DND-41 (cell line): ENCODE measurements around the gene PTPRU.

Experiments used
- ATAC-seq: fragments of 200-7000 bp; cut with Tn5 transposase; 3 replicates; pipeline ENCODE4 v1.9.1; 2021; ENCODE audit warnings: low read depth; ENCODE audit not compliant: insufficient read depth
- DNase-seq: peaks from one replicate; pipeline ENCODE4 v3.0.0-alpha.2; 2020
- H2AFZ ChIP-seq: 2 replicates; pipeline ENCODE4 v1.6.0; 2012; ENCODE audit warnings: low read depth, low read length
- H3K27ac ChIP-seq: 2 replicates; pipeline ENCODE4 v1.5.1; 2012; ENCODE audit warnings: low read length, inconsistent platforms
- H3K27me3 ChIP-seq: fragments of 200-600 bp; sonication (generic); 2 replicates; pipeline ENCODE4 v1.6.0; 2012; ENCODE audit warnings: low read length, mild to moderate bottlenecking, inconsistent platforms; ENCODE audit not compliant: insufficient read depth, poor library complexity
- H3K36me3 ChIP-seq: 2 replicates; pipeline ENCODE4 v1.5.1; 2012; ENCODE audit warnings: low read length, inconsistent platforms; ENCODE audit not compliant: insufficient read depth
- H3K4me1 ChIP-seq: 2 replicates; pipeline ENCODE4 v1.5.1; 2012; ENCODE audit warnings: mild to moderate bottlenecking, low read length; ENCODE audit not compliant: insufficient read depth
- H3K4me2 ChIP-seq: 2 replicates; pipeline ENCODE4 v1.6.0; 2012; ENCODE audit warnings: mild to moderate bottlenecking, moderate library complexity, low read length, inconsistent platforms; ENCODE audit not compliant: insufficient read depth
- H3K4me3 ChIP-seq, 2 experiments: fragments of 200-600 bp in 1 of 2; shearing (Covaris generic) in 1 of 2; 2 replicates each; pipeline ENCODE4 v1.5.1; 2012 to 2016; ENCODE audit warnings: inconsistent platforms in 2 of 2, low read length in 2 of 2, mild to moderate bottlenecking in 2 of 2, low read depth in 1 of 2, moderate library complexity in 1 of 2
- H3K79me2 ChIP-seq: 2 replicates; pipeline ENCODE4 v1.6.0; 2012; ENCODE audit warnings: low read length, inconsistent platforms; ENCODE audit not compliant: insufficient read depth
- H3K9ac ChIP-seq: 2 replicates; pipeline ENCODE4 v1.6.0; 2012; ENCODE audit warnings: low read depth, mild to moderate bottlenecking, inconsistent platforms, low read length, moderate library complexity
- H3K9me3 ChIP-seq: 2 replicates; pipeline ENCODE4 v1.5.1; 2012; ENCODE audit warnings: low read length, moderate library complexity, mild to moderate bottlenecking, inconsistent platforms; ENCODE audit not compliant: insufficient read depth, severe bottlenecking
- H4K20me1 ChIP-seq: 2 replicates; pipeline ENCODE4 v1.6.0; 2012; ENCODE audit warnings: low read length; ENCODE audit not compliant: insufficient read depth
- CTCF ChIP-seq: IDR thresholded peaks from 2 replicates; pipeline ENCODE4 v1.5.1; 2012; ENCODE audit warnings: borderline replicate concordance, low read length, moderate library complexity, mild to moderate bottlenecking; ENCODE audit not compliant: poor library complexity, severe bottlenecking; ENCODE audit errors: extremely low read depth
- EZH2 ChIP-seq: IDR thresholded peaks from 3 replicates; pipeline ENCODE4 v1.6.1; 2012; ENCODE audit warnings: borderline replicate concordance, low read depth, mild to moderate bottlenecking, moderate library complexity, low read length, inconsistent platforms; ENCODE audit not compliant: severe bottlenecking

Gene PTPRU

GRCh38 chr1:29239142-29239541 lies 2.8 kb downstream of the PTPRU start:
- Histone ChIP-seq H3K27ac (no peak overlapping the region), H3K27me3 (peaks cover 23% of the 10 kb centered on the region), H3K9ac (no peak overlapping the region), H2AFZ (no peak overlapping the region), H3K79me2 (no peaks in the 10 kb centered on the region), H3K4me2 (no peak overlapping the region), H3K9me3 (no peaks in the 10 kb centered on the region), H3K4me1 (peaks cover 36% of the 10 kb centered on the region), H4K20me1 (peaks cover 6% of the 10 kb centered on the region; the same call in 1 of the 2 replicates), H3K36me3 (no peaks in the 10 kb centered on the region), H3K4me3 (no peak overlapping the region)
- ATAC-seq (no peak), DNase-seq (no peak)
- TF ChIP-seq CTCF (no peak), EZH2 (no peak)

DNA sequence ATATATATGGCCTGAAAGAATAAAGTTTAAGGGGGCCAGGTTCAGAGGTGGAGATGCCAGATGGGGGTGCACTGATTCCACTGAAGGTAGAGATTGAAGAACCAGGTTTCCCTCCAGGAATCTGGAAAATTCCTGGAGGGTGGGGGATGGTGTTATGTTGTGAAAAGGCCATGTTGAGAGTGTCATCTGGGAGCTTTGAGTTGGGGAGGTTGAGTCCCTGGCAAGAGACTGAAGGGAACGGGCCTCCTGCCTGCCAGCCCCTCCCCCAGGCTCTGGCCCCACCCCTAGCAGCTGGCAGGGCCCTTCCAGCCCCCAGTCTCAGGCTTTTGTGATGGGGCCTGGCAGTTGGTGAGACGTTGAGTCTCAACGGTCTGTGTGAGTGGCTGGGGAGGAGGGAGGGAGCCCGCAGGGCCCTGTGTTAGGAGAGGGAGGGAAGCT lies 4.1 kb downstream of the PTPRU start:
- H3K36me3 ChIP-seq = no peaks in the 10 kb centered on the region
- H3K27ac ChIP-seq = peak overlapping the region; percentile 50; the same call in 1 of the 2 replicates
- no peak overlapping the region for H3K4me3 ChIP-seq
- no peaks in the 10 kb centered on the region for H3K79me2 ChIP-seq
- no peaks in the 10 kb centered on the region for H3K9me3 ChIP-seq
- DNase-seq (peak; percentile 81), ATAC-seq (peak; percentile 75)
- H2AFZ ChIP-seq = no peak overlapping the region
- no peak overlapping the region for H3K9ac ChIP-seq
- peaks cover 6% of the 10 kb centered on the region; the same call in 1 of the 2 replicates for H4K20me1 ChIP-seq
- H3K27me3 ChIP-seq = peaks cover 23% of the 10 kb centered on the region
- H3K4me1 ChIP-seq = peaks cover 36% of the 10 kb centered on the region
- TF ChIP-seq CTCF = peak; percentile 22
- TF ChIP-seq EZH2 = no peak
- H3K4me2 ChIP-seq = no peak overlapping the region; the same call in 1 of the 2 replicates

DNA sequence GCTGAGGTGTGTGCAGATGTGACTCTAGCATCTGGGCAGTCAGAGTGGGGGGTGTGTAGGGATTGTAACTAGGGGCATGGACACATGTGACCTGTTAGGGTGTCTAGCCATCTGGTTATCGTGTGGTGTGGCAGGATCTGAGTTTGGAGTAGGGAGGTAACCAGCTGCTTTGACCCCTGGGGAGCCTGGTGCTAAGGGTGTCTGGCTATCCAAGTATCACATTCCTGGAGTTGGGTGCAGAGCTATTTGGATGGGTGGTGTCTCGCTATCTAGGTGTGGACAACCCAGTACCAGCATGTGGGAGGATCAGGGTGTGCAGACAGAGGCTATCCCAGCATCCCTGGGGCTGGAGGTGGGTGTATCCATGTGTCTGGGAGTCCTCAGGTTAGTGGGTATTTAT lies 4.7 kb downstream of the PTPRU start:
- peaks cover 20% of the 10 kb centered on the region for H3K27me3 ChIP-seq

More for the DNA sequence above, 4.7 kb downstream of the PTPRU start:
- Histone ChIP-seq H3K4me3 (no peak overlapping the region), H4K20me1 (peaks cover 6% of the 10 kb centered on the region; the same call in 1 of the 2 replicates), H3K9ac (no peak overlapping the region), H3K79me2 (no peaks in the 10 kb centered on the region), H3K36me3 (no peaks in the 10 kb centered on the region), H2AFZ (no peak overlapping the region), H3K4me1 (peaks cover 33% of the 10 kb centered on the region), H3K9me3 (no peaks in the 10 kb centered on the region), H3K4me2 (no peak overlapping the region), H3K27ac (peak overlapping the region; percentile 56; the same call in 1 of the 2 replicates)
- ATAC-seq (no peak), DNase-seq (no peak)
- TF ChIP-seq CTCF = no peak
- no peak for TF ChIP-seq EZH2
